B cell (primary cell): ENCODE data around the gene PRR33.

ENCODE experiments used
- CTCF ChIP-seq: fragments of 200-600 bp; IDR thresholded peaks from one replicate; pipeline ENCODE4 v1.8.0; 2022; ENCODE audit warnings: antibody characterized with exemption, mild to moderate bottlenecking
- EZH2 ChIP-seq: IDR thresholded peaks from 2 replicates; pipeline ENCODE4 v1.6.1; 2012; ENCODE audit warnings: borderline replicate concordance, low read depth, mild to moderate bottlenecking, moderate library complexity, low read length; ENCODE audit not compliant: insufficient read depth, poor library complexity, severe bottlenecking

- no peak for TF ChIP-seq CTCF
- TF ChIP-seq EZH2: no peak
These were observed 14.5 kb upstream of the PRR33 start for GRCh38 chr11:1906181-1906580.
